ENCODE data around the gene LEPROT.

LEPROT gene

GRCh38 chr1:65429078-65429477 is 8.6 kb downstream of the LEPROT start:
- Histone ChIP-seq H3K4me1 (ENCODE audit: insufficient read depth, insufficient read length) (peaks cover 11% of the 10 kb centered on the region), H3K27me3 (ENCODE audit: insufficient read depth, insufficient read length) (no peaks in the 10 kb centered on the region), H3K4me3 (ENCODE audit: insufficient read length, low read depth) (no peak overlapping the region), H3K36me3 (ENCODE audit: insufficient read depth, insufficient read length, low read length) (peaks cover 90% of the 10 kb centered on the region), H3K9me3 (ENCODE audit: insufficient read depth, low read length) (no peaks in the 10 kb centered on the region), H3K9ac (ENCODE audit: insufficient read length, low read depth) (no peak overlapping the region)
- TF ChIP-seq ZNF274 (IDR thresholded peaks at IDR 0.05; ENCODE audit: low read depth, low read length) (no peak), SUZ12 (IDR thresholded peaks at IDR 0.05; ENCODE audit: extremely low read depth, insufficient read depth, insufficient read length) (no peak), YY1 (IDR thresholded peaks at IDR 0.05; ENCODE audit: insufficient read depth, insufficient read length) (no peak)
- no peak for DNase-seq (ENCODE audit: low read depth, low spot score)

GRCh38 chr1:65429806-65430205 is 9.3 kb downstream of the LEPROT start:
- no peak for TF ChIP-seq SUZ12 (IDR thresholded peaks at IDR 0.05; ENCODE audit: extremely low read depth, insufficient read depth, insufficient read length)
- TF ChIP-seq ZNF274 (IDR thresholded peaks at IDR 0.05; ENCODE audit: low read depth, low read length): no peak
- TF ChIP-seq YY1 (IDR thresholded peaks at IDR 0.05; ENCODE audit: insufficient read depth, insufficient read length): no peak
- H3K4me3 ChIP-seq (ENCODE audit: insufficient read length, low read depth): no peak overlapping the region
- H3K4me1 ChIP-seq (ENCODE audit: insufficient read depth, insufficient read length): peaks cover 5% of the 10 kb centered on the region
- no peak overlapping the region for H3K9ac ChIP-seq (ENCODE audit: insufficient read length, low read depth)
- no peak for DNase-seq (ENCODE audit: low read depth, low spot score)
- no peaks in the 10 kb centered on the region for H3K27me3 ChIP-seq (ENCODE audit: insufficient read depth, insufficient read length)
- H3K9me3 ChIP-seq (ENCODE audit: insufficient read depth, low read length): no peaks in the 10 kb centered on the region
- peaks cover 91% of the 10 kb centered on the region for H3K36me3 ChIP-seq (ENCODE audit: insufficient read depth, insufficient read length, low read length)

GRCh38 chr1:65431111-65431705 is 10.7 kb downstream of the LEPROT start:
- no peak overlapping the region for H3K4me3 ChIP-seq (ENCODE audit: insufficient read length, low read depth)
- H3K36me3 ChIP-seq (ENCODE audit: insufficient read depth, insufficient read length, low read length): peaks cover 81% of the 10 kb centered on the region
- H3K9me3 ChIP-seq (ENCODE audit: insufficient read depth, low read length): no peaks in the 10 kb centered on the region
- no peak overlapping the region for H3K9ac ChIP-seq (ENCODE audit: insufficient read length, low read depth)
- TF ChIP-seq ZNF274 (IDR thresholded peaks at IDR 0.05; ENCODE audit: low read depth, low read length) (no peak), YY1 (IDR thresholded peaks at IDR 0.05; ENCODE audit: insufficient read depth, insufficient read length) (no peak), SUZ12 (IDR thresholded peaks at IDR 0.05; ENCODE audit: extremely low read depth, insufficient read depth, insufficient read length) (no peak)
- H3K27me3 ChIP-seq (ENCODE audit: insufficient read depth, insufficient read length): no peaks in the 10 kb centered on the region
- no peak for DNase-seq (ENCODE audit: low read depth, low spot score)
- no peaks in the 10 kb centered on the region for H3K4me1 ChIP-seq (ENCODE audit: insufficient read depth, insufficient read length)

- TF ChIP-seq ZNF274 (IDR thresholded peaks at IDR 0.05; ENCODE audit: low read depth, low read length) (no peak), SUZ12 (IDR thresholded peaks at IDR 0.05; ENCODE audit: extremely low read depth, insufficient read depth, insufficient read length) (no peak), YY1 (IDR thresholded peaks at IDR 0.05; ENCODE audit: insufficient read depth, insufficient read length) (no peak)
- DNase-seq (ENCODE audit: low read depth, low spot score): peak; percentile 52
- no peaks in the 10 kb centered on the region for H3K9me3 ChIP-seq (ENCODE audit: insufficient read depth, low read length)
- peaks cover 71% of the 10 kb centered on the region for H3K36me3 ChIP-seq (ENCODE audit: insufficient read depth, insufficient read length, low read length)
- H3K9ac ChIP-seq (ENCODE audit: insufficient read length, low read depth): no peak overlapping the region
- no peak overlapping the region for H3K4me3 ChIP-seq (ENCODE audit: insufficient read length, low read depth)
- no peaks in the 10 kb centered on the region for H3K4me1 ChIP-seq (ENCODE audit: insufficient read depth, insufficient read length)
- no peaks in the 10 kb centered on the region for H3K27me3 ChIP-seq (ENCODE audit: insufficient read depth, insufficient read length)
Measured at GRCh38 chr1:65432918-65433317, 12.4 kb downstream of the LEPROT start.

GRCh38 chr1:65434255-65434654 is 13.8 kb downstream of the LEPROT start:
- DNase-seq (ENCODE audit: low read depth, low spot score): no peak
- H3K4me3 ChIP-seq (ENCODE audit: insufficient read length, low read depth): no peak overlapping the region
- H3K36me3 ChIP-seq (ENCODE audit: insufficient read depth, insufficient read length, low read length): peaks cover 58% of the 10 kb centered on the region
- no peaks in the 10 kb centered on the region for H3K4me1 ChIP-seq (ENCODE audit: insufficient read depth, insufficient read length)
- H3K9me3 ChIP-seq (ENCODE audit: insufficient read depth, low read length): no peaks in the 10 kb centered on the region
- TF ChIP-seq YY1 (IDR thresholded peaks at IDR 0.05; ENCODE audit: insufficient read depth, insufficient read length): no peak
- no peak for TF ChIP-seq ZNF274 (IDR thresholded peaks at IDR 0.05; ENCODE audit: low read depth, low read length)
- TF ChIP-seq SUZ12 (IDR thresholded peaks at IDR 0.05; ENCODE audit: extremely low read depth, insufficient read depth, insufficient read length): no peak
- no peaks in the 10 kb centered on the region for H3K27me3 ChIP-seq (ENCODE audit: insufficient read depth, insufficient read length)
- no peak overlapping the region for H3K9ac ChIP-seq (ENCODE audit: insufficient read length, low read depth)

- H3K4me1 ChIP-seq (ENCODE audit: insufficient read depth, insufficient read length): no peaks in the 10 kb centered on the region
- H3K9me3 ChIP-seq (ENCODE audit: insufficient read depth, low read length): no peaks in the 10 kb centered on the region
- no peak overlapping the region for H3K9ac ChIP-seq (ENCODE audit: insufficient read length, low read depth)
- H3K4me3 ChIP-seq (ENCODE audit: insufficient read length, low read depth): no peak overlapping the region
- TF ChIP-seq ZNF274 (IDR thresholded peaks at IDR 0.05; ENCODE audit: low read depth, low read length) (no peak), YY1 (IDR thresholded peaks at IDR 0.05; ENCODE audit: insufficient read depth, insufficient read length) (no peak), SUZ12 (IDR thresholded peaks at IDR 0.05; ENCODE audit: extremely low read depth, insufficient read depth, insufficient read length) (no peak)
- no peak for DNase-seq (ENCODE audit: low read depth, low spot score)
- H3K27me3 ChIP-seq (ENCODE audit: insufficient read depth, insufficient read length): no peaks in the 10 kb centered on the region
- H3K36me3 ChIP-seq (ENCODE audit: insufficient read depth, insufficient read length, low read length): peaks cover 54% of the 10 kb centered on the region
Measured at GRCh38 chr1:65434760-65435159, 14.3 kb downstream of the LEPROT start.

- TF ChIP-seq YY1 (IDR thresholded peaks at IDR 0.05; ENCODE audit: insufficient read depth, insufficient read length): no peak
- no peak for TF ChIP-seq ZNF274 (IDR thresholded peaks at IDR 0.05; ENCODE audit: low read depth, low read length)
- TF ChIP-seq SUZ12 (IDR thresholded peaks at IDR 0.05; ENCODE audit: extremely low read depth, insufficient read depth, insufficient read length): no peak
- no peak overlapping the region for H3K9ac ChIP-seq (ENCODE audit: insufficient read length, low read depth)
- peaks cover 2% of the 10 kb centered on the region for H3K4me1 ChIP-seq (ENCODE audit: insufficient read depth, insufficient read length)
- H3K27me3 ChIP-seq (ENCODE audit: insufficient read depth, insufficient read length): no peaks in the 10 kb centered on the region
- no peak for DNase-seq (ENCODE audit: low read depth, low spot score)
- H3K36me3 ChIP-seq (ENCODE audit: insufficient read depth, insufficient read length, low read length): peaks cover 42% of the 10 kb centered on the region
- H3K9me3 ChIP-seq (ENCODE audit: insufficient read depth, low read length): no peaks in the 10 kb centered on the region
- H3K4me3 ChIP-seq (ENCODE audit: insufficient read length, low read depth): no peak overlapping the region
Measured at GRCh38 chr1:65435987-65436386, 15.5 kb downstream of the LEPROT start.
